Measurements from ENCODE around the gene ABCF1.

ABCF1 gene

GRCh38 chr6:30599625-30600324 is 28.5 kb downstream of the ABCF1 start:
- DNase-seq (ENCODE audit: low read depth in 2 of 3, low spot score in 1 of 3) = no peak

- no peak for DNase-seq (ENCODE audit: low read depth in 2 of 3, low spot score in 1 of 3)
These were observed 29.3 kb downstream of the ABCF1 start for GRCh38 chr6:30600451-30600961.

GRCh38 chr6:30601436-30601814 is 30.2 kb downstream of the ABCF1 start:
- no peak for DNase-seq (ENCODE audit: low read depth in 2 of 3, low spot score in 1 of 3)

- no peak for DNase-seq (ENCODE audit: low read depth in 2 of 3, low spot score in 1 of 3)
These were observed 30.8 kb downstream of the ABCF1 start for GRCh38 chr6:30601815-30602641.

- DNase-seq (ENCODE audit: low read depth in 2 of 3, low spot score in 1 of 3) = no peak
These were observed 32.7 kb downstream of the ABCF1 start for GRCh38 chr6:30603961-30604360.

GRCh38 chr6:30610065-30610464 is 38.8 kb downstream of the ABCF1 start:
- DNase-seq (ENCODE audit: low read depth in 2 of 3, low spot score in 1 of 3) = no peak

- no peak for DNase-seq (ENCODE audit: low read depth in 2 of 3, low spot score in 1 of 3)
These were observed 40.1 kb downstream of the ABCF1 start for GRCh38 chr6:30611150-30611855.

- no peak for DNase-seq (ENCODE audit: low read depth in 2 of 3, low spot score in 1 of 3)
These were observed 40.6 kb downstream of the ABCF1 start for GRCh38 chr6:30611856-30612194.

- no peak for DNase-seq (ENCODE audit: low read depth in 2 of 3, low spot score in 1 of 3)
These were observed 41.0 kb downstream of the ABCF1 start for GRCh38 chr6:30612213-30612612.

- DNase-seq (ENCODE audit: low read depth in 2 of 3, low spot score in 1 of 3) = no peak
These were observed 41.5 kb downstream of the ABCF1 start for GRCh38 chr6:30612687-30613248.

GRCh38 chr6:30613251-30614043 is 42.2 kb downstream of the ABCF1 start:
- no peak for DNase-seq (ENCODE audit: low read depth in 2 of 3, low spot score in 1 of 3)

GRCh38 chr6:30614044-30614842 is 43.0 kb downstream of the ABCF1 start:
- DNase-seq (ENCODE audit: low read depth in 2 of 3, low spot score in 1 of 3) = no peak

- peak; percentile 71 to 79 (median 74) for DNase-seq (ENCODE audit: low read depth in 2 of 3, low spot score in 1 of 3)
These were observed 43.6 kb downstream of the ABCF1 start for GRCh38 chr6:30614843-30615218.

GRCh38 chr6:30615219-30615957 is 44.1 kb downstream of the ABCF1 start:
- DNase-seq (ENCODE audit: low read depth in 2 of 3, low spot score in 1 of 3) = peak in 1 of 3 donors; percentile 35

GRCh38 chr6:30615958-30616810 is 44.9 kb downstream of the ABCF1 start:
- DNase-seq (ENCODE audit: low read depth in 2 of 3, low spot score in 1 of 3) = peak in 1 of 3 donors; percentile 32

- peak; percentile 94 to 99 (median 97) for DNase-seq (ENCODE audit: low read depth in 2 of 3, low spot score in 1 of 3)
These were observed 45.7 kb downstream of the ABCF1 start, which contains the start of gene PPP1R10 for GRCh38 chr6:30616811-30617564. Gene PPP1R10 (minus strand): TSS chr6:30617243. CDS start chr6:30609944, 7,299 bp downstream.

GRCh38 chr6:30617565-30618269 is 46.5 kb downstream of the ABCF1 start, which contains the start of gene MRPS18B:
Gene MRPS18B (plus strand): TSS chr6:30617840. CDS start chr6:30617866, 26 bp downstream.
- DNase-seq (ENCODE audit: low read depth in 2 of 3, low spot score in 1 of 3) = peak; percentile 93 to 95 (median 94)

Measured in stimulated activated CD4-positive, alpha-beta T cell treated with anti-CD3 and anti-CD28 coated beads, Interleukin-12 subunit alpha, Interleukin-12 subunit beta, amount 100 ng/mL, for 48 hours (primary cell).